IPS-20b (cell line): ENCODE data around the gene GARS1.
A peak's percentile ranks its signal among the peaks of the same experiment; 100 is the strongest.

ENCODE experiments used
- H3K27ac ChIP-seq: one replicate; pipeline ENCODE4 v1.5.1; 2013; ENCODE audit warnings: low read length
- H3K27me3 ChIP-seq: 2 replicates; pipeline ENCODE4 v1.6.1; 2013; ENCODE audit warnings: mild to moderate bottlenecking, low read length, inconsistent platforms; ENCODE audit not compliant: insufficient read depth
- H3K36me3 ChIP-seq: 2 replicates; pipeline ENCODE4 v1.6.1; 2013; ENCODE audit warnings: low read depth, mild to moderate bottlenecking, inconsistent platforms, low read length, moderate library complexity; ENCODE audit not compliant: insufficient read depth
- H3K4me1 ChIP-seq: 2 replicates; pipeline ENCODE4 v1.6.1; 2013; ENCODE audit warnings: mild to moderate bottlenecking, control low read depth, inconsistent platforms, low read length, moderate library complexity; ENCODE audit not compliant: insufficient read depth
- H3K4me3 ChIP-seq: 2 replicates; pipeline ENCODE4 v1.5.1; 2013; ENCODE audit warnings: mild to moderate bottlenecking, low read length, inconsistent platforms
- H3K9ac ChIP-seq: 2 replicates; pipeline ENCODE4 v1.6.1; 2013; ENCODE audit warnings: low read depth, mild to moderate bottlenecking, inconsistent platforms, low read length, moderate library complexity
- H3K9me3 ChIP-seq: 2 replicates; pipeline ENCODE4 v1.6.1; 2013; ENCODE audit warnings: mild to moderate bottlenecking, low read depth, low read length, inconsistent platforms; ENCODE audit not compliant: insufficient read depth

GARS1 gene

GRCh38 chr7:30679664-30680063, 85.0 kb downstream of the GARS1 start:
- Histone ChIP-seq H3K4me3 (no peak overlapping the region), H3K9me3 (no peaks in the 10 kb centered on the region), H3K27me3 (peaks cover 74% of the 10 kb centered on the region), H3K4me1 (peaks cover 17% of the 10 kb centered on the region; the same call in 1 of the 2 replicates), H3K36me3 (no peaks in the 10 kb centered on the region), H3K9ac (no peak overlapping the region), H3K27ac (no peak overlapping the region)

- H3K27me3 ChIP-seq, result peaks cover 82% of the 10 kb centered on the region
- H3K36me3 ChIP-seq, result no peaks in the 10 kb centered on the region
- H3K9ac ChIP-seq, result no peak overlapping the region
- no peak overlapping the region for H3K27ac ChIP-seq
- peaks cover 17% of the 10 kb centered on the region; the same call in 1 of the 2 replicates for H3K4me1 ChIP-seq
- H3K4me3 ChIP-seq, result peak overlapping the region; percentile 59; the same call in 1 of the 2 replicates
- no peaks in the 10 kb centered on the region for H3K9me3 ChIP-seq
These were observed 86.7 kb downstream of the GARS1 start for GRCh38 chr7:30681331-30681797.

DNA sequence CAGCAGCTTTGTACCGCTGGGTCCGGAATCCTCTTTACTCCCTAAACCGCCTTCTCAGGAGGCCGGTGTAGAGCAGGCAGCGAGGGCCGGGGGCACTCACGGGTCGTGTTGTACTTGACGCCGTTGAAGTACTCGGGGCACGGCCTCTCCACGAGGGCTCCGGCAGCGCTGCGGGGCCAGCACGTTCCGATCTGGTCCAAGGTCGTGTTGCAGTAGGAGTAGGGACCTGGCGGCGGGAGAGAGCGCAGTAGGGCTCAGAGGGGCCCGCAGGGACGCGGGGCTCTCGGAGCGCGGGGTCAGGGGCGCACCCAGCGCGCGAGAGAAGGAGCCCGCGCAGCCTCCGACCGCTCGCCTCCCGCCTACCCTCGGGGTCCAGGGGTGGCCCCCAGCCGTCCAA, 87.1 kb downstream of the GARS1 start:
- peaks cover 17% of the 10 kb centered on the region; the same call in 1 of the 2 replicates for H3K4me1 ChIP-seq
- H3K4me3 ChIP-seq, result peak overlapping the region; percentile 59; the same call in 1 of the 2 replicates
- H3K27me3 ChIP-seq, result peaks cover 80% of the 10 kb centered on the region
- no peaks in the 10 kb centered on the region for H3K36me3 ChIP-seq
- H3K9me3 ChIP-seq, result no peaks in the 10 kb centered on the region
- H3K27ac ChIP-seq, result no peak overlapping the region
- H3K9ac ChIP-seq, result no peak overlapping the region

- H3K27me3 ChIP-seq, result peaks cover 73% of the 10 kb centered on the region
- H3K36me3 ChIP-seq, result no peaks in the 10 kb centered on the region
- H3K9ac ChIP-seq, result no peak within 1 kb of the TSS
- no peaks in the 10 kb centered on the region for H3K9me3 ChIP-seq
- peak within 1 kb of the TSS; percentile 59 for H3K4me3 ChIP-seq
- H3K27ac ChIP-seq, result no peak within 1 kb of the TSS
- peaks cover 17% of the 10 kb centered on the region; the same call in 1 of the 2 replicates for H3K4me1 ChIP-seq
These were observed 87.8 kb downstream of the GARS1 start, which contains the start of gene CRHR2 for GRCh38 chr7:30682212-30683083. Gene CRHR2, minus strand, starts transcription at chr7:30682456. Its CDS starts 176 bp downstream, at chr7:30682280.

DNA sequence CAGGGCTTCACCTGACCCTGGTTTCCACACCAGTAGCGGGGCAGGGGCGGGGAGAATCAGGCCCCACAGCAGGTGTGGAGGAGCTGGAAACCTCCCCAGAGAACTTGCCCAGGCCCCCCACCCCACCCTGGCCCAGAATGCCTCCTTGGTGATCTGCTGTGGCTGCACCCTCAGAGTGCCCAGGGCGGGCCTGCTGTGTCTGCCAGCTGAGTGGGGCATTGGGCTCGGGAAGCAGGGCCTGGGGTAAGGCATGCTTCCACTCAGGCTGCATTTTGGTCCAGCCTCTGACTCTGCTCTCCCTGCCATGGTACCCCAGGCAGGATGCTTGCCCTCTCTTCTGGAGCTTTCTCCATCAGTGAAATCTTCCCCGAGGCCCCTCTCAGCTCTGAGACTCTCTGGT, 88.6 kb downstream of the GARS1 start:
- Histone ChIP-seq H3K9me3 (no peaks in the 10 kb centered on the region), H3K36me3 (no peaks in the 10 kb centered on the region), H3K4me1 (peaks cover 17% of the 10 kb centered on the region; the same call in 1 of the 2 replicates), H3K4me3 (no peak overlapping the region), H3K27me3 (peaks cover 69% of the 10 kb centered on the region), H3K9ac (no peak overlapping the region), H3K27ac (no peak overlapping the region)
